ENCODE results near the gene UGCG. TPM values are rescaled to one million over a fixed set of nuclear protein-coding genes. Genes with fewer than 3 reads are reported as not detected.

UGCG gene
- total RNA-seq, 1 experiment from 2014 or later, result 23.3 TPM

GRCh38 chr9:111949919-111950318 lies 53.3 kb downstream of the UGCG start:
- peaks cover 15% of the 10 kb centered on the region for H3K27me3 Mint-ChIP-seq (ENCODE audit: low read depth)
- no peaks in the 10 kb centered on the region for H3K27me3 ChIP-seq (ENCODE audit: insufficient read depth, low read length)

More at GRCh38 chr9:111949919-111950318, 53.3 kb downstream of the UGCG start:
- TF ChIP-seq, protein P1, sequence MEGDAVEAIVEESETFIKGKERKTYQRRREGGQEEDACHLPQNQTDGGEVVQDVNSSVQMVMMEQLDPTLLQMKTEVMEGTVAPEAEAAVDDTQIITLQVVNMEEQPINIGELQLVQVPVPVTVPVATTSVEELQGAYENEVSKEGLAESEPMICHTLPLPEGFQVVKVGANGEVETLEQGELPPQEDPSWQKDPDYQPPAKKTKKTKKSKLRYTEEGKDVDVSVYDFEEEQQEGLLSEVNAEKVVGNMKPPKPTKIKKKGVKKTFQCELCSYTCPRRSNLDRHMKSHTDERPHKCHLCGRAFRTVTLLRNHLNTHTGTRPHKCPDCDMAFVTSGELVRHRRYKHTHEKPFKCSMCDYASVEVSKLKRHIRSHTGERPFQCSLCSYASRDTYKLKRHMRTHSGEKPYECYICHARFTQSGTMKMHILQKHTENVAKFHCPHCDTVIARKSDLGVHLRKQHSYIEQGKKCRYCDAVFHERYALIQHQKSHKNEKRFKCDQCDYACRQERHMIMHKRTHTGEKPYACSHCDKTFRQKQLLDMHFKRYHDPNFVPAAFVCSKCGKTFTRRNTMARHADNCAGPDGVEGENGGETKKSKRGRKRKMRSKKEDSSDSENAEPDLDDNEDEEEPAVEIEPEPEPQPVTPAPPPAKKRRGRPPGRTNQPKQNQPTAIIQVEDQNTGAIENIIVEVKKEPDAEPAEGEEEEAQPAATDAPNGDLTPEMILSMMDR (conservative IDR thresholded peaks at IDR 0.05), result no peak
- Mint-ChIP-seq H3K4me3 (no peak overlapping the region; a peak in 1 of 5 replicates), H3K36me3 (ENCODE audit: insufficient read depth in 1 of 3, low read depth in 3 of 3) (no peaks in the 10 kb centered on the region), H3K27ac (no peak overlapping the region), H3K9me3 (no peaks in the 10 kb centered on the region), H3K4me1 (peaks cover 1 to 2% of the 10 kb centered on the region in 2 experiments)
- H3K23ac ChIP-seq (ENCODE audit: insufficient read length, low read depth, low read length), result no peak overlapping the region
- no peak overlapping the region for H2AK5ac ChIP-seq (ENCODE audit: insufficient read length, low read length)
- no peaks in the 10 kb centered on the region for H3K79me2 ChIP-seq (ENCODE audit: insufficient read depth, low read length)
- no peak overlapping the region for H3K4me2 ChIP-seq (ENCODE audit: insufficient read depth, insufficient read length, low read length)
- no peak overlapping the region for H3K4ac ChIP-seq (ENCODE audit: low read depth, low read length)
- H3K23me2 ChIP-seq (ENCODE audit: insufficient read length, low read depth, low read length, poor library complexity, severe bottlenecking), result no peaks in the 10 kb centered on the region
- H3K9me3 ChIP-seq (ENCODE audit: control insufficient read depth, low read depth, low read length), result no peaks in the 10 kb centered on the region
- no peak overlapping the region for H2BK20ac ChIP-seq (ENCODE audit: low read depth, low read length, poor library complexity, severe bottlenecking)
- H2BK12ac ChIP-seq (ENCODE audit: insufficient read length, low read depth, low read length), result no peak overlapping the region
- H4K91ac ChIP-seq (ENCODE audit: insufficient read length, low read depth, low read length), result no peak overlapping the region
- no peaks in the 10 kb centered on the region for H4K20me1 ChIP-seq (ENCODE audit: control insufficient read depth, insufficient read depth, insufficient read length)
- WGBS (ENCODE audit: extremely low coverage, insufficient read length, low lambda C conversion rate), result no CpG with 5 or more reads among the region's 3 CpGs
- no peak overlapping the region for H4K8ac ChIP-seq (replicated peaks; ENCODE audit: insufficient read length, low read depth, low read length)
- H3K27ac ChIP-seq (ENCODE audit: insufficient read length, low read depth, low read length), result no peak overlapping the region
- no peaks in the 10 kb centered on the region for H3K79me1 ChIP-seq (ENCODE audit: insufficient read depth, low read depth, low read length, poor library complexity, severe bottlenecking)
- no peak overlapping the region for H3K18ac ChIP-seq (ENCODE audit: insufficient read length, low read depth, low read length)
- no peak overlapping the region for H4K5ac ChIP-seq (ENCODE audit: insufficient read length, low read depth, low read length)
- no peak overlapping the region for H2BK120ac ChIP-seq (ENCODE audit: low read depth, low read length, poor library complexity, severe bottlenecking)
- H3K4me1 ChIP-seq (ENCODE audit: insufficient read depth, low read length), result no peaks in the 10 kb centered on the region
- H2BK5ac ChIP-seq (ENCODE audit: insufficient read length, low read length), result no peak overlapping the region
- no peak overlapping the region for H2BK15ac ChIP-seq (ENCODE audit: low read depth, low read length)
- H3T11ph ChIP-seq (ENCODE audit: low read length), result no peak overlapping the region
- H3K9ac ChIP-seq (ENCODE audit: extremely low read depth, insufficient read length, low read length), result no peak overlapping the region
- H3K56ac ChIP-seq (ENCODE audit: insufficient read length, low read depth, low read length), result no peak overlapping the region
- no peak for DNase-seq
- H2AFZ ChIP-seq (ENCODE audit: low read length), result no peak overlapping the region
- H3K14ac ChIP-seq (ENCODE audit: insufficient read depth, low read length), result no peak overlapping the region

All from H9 (cell line).